GM12878 (cell line): ENCODE measurements around the gene SSH3. TPM values are rescaled to one million over a fixed set of nuclear protein-coding genes. Genes with fewer than 3 reads are reported as not detected.

Experiments
- ATAC-seq: fragments of 200-7000 bp; cut with Tn5 transposase; 3 replicates; pipeline ENCODE4 v1.9.1; 2020; ENCODE audit warnings: mild to moderate bottlenecking, moderate library complexity
- BruUV-seq: library from RNA; stranded (reverse); fragments of 400-500 nt; replicated peaks from 2 replicates; lab custom pipeline; 2021; lab: Mats Ljungman, UMichigan
- CTCF ChIA-PET: fragments of 300-600 bp; sonication (Branson Sonifier 250); formaldehyde crosslinking; extraction: SDS; loops from one replicate; lab custom pipeline; 2021; ENCODE audit warnings: inconsistent platforms; lab: Yijun Ruan, JAX
- POLR2A ChIA-PET: fragments of 350-600 bp; formaldehyde crosslinking; extraction: SDS; loops from one replicate; lab custom pipeline; 2021; ENCODE audit warnings: inconsistent platforms; lab: Charles Lee
- RAD21 ChIA-PET: fragments of 300-600 bp; sonication (Branson Sonifier 250); formaldehyde crosslinking; loops from one replicate; lab custom pipeline; 2023; ENCODE audit warnings: antibody characterized with exemption; ENCODE audit not compliant: unreplicated experiment; lab: Charles Lee
- SMC1A ChIA-PET: fragments of 300-600 bp; sonication (Branson Sonifier 250); formaldehyde crosslinking; loops from one replicate; lab custom pipeline; 2023; ENCODE audit not compliant: unreplicated experiment, uncharacterized antibody; lab: Charles Lee
- DNase-seq: peaks from one replicate; pipeline ENCODE4 v3.0.0-alpha.2; 2011; ENCODE audit warnings: low read depth, low spot score
- FAIRE-seq: peaks from 3 replicates; lab custom pipeline; 2011; peaks lifted over from hg19 to GRCh38; lab: Jason Lieb, UNC
- H2AFZ ChIP-seq: 2 replicates; pipeline ENCODE4 v1.6.0; 2011; ENCODE audit warnings: low read depth, low read length, control low read depth; ENCODE audit not compliant: control insufficient read depth
- H3K27ac ChIP-seq: 2 replicates; pipeline ENCODE4 v1.5.1; 2011; ENCODE audit warnings: control low read depth; ENCODE audit not compliant: control insufficient read depth, insufficient read depth
- H3K27me3 ChIP-seq, 2 experiments: replicated peaks in 1 of 2; 2 replicates each; pipeline versions ENCODE4 v1.6.0 to v1.6.1; 2011; ENCODE audit warnings: low read length in 1 of 2; ENCODE audit not compliant: control insufficient read depth in 2 of 2, insufficient read depth in 2 of 2
- H3K36me3 ChIP-seq, 2 experiments: 2 replicates each; pipeline ENCODE4 v1.5.1; 2011; ENCODE audit warnings: low read length in 1 of 2; ENCODE audit not compliant: control insufficient read depth in 2 of 2, insufficient read depth in 2 of 2
- H3K4me1 ChIP-seq: 2 replicates; pipeline ENCODE4 v1.6.1; 2011; ENCODE audit warnings: mild to moderate bottlenecking, low read length, moderate library complexity, mixed read lengths; ENCODE audit not compliant: control insufficient read depth, insufficient read depth
- H3K4me2 ChIP-seq: 2 replicates; pipeline ENCODE4 v1.6.0; 2011; ENCODE audit warnings: control low read depth; ENCODE audit not compliant: control insufficient read depth, insufficient read depth
- H3K4me3 ChIP-seq: fragments of 200-600 bp; sonication (generic); 2 replicates; pipeline ENCODE4 v1.5.1; 2016
- H3K79me2 ChIP-seq: 2 replicates; pipeline ENCODE4 v1.6.0; 2011; ENCODE audit warnings: low read length; ENCODE audit not compliant: control insufficient read depth, insufficient read depth
- H3K9ac ChIP-seq: 2 replicates; pipeline ENCODE4 v1.8.0; 2011; ENCODE audit warnings: low read length, control low read depth, mixed read lengths; ENCODE audit not compliant: control insufficient read depth, insufficient read depth
- H3K9me3 ChIP-seq: replicated peaks from 3 replicates; pipeline ENCODE4 v1.5.1; 2011; ENCODE audit warnings: mild to moderate bottlenecking, low read length; ENCODE audit not compliant: control insufficient read depth, insufficient read depth
- H4K20me1 ChIP-seq: 2 replicates; pipeline ENCODE4 v1.6.0; 2011; ENCODE audit not compliant: control insufficient read depth, insufficient read depth
- BCL3 ChIP-seq: IDR thresholded peaks from 2 replicates; pipeline ENCODE4 v1.6.1; 2011; ENCODE audit warnings: borderline replicate concordance, low read depth, mild to moderate bottlenecking, moderate library complexity, low read length; ENCODE audit not compliant: insufficient read depth, poor library complexity, severe bottlenecking
- CBFB ChIP-seq: IDR thresholded peaks from 2 replicates; pipeline ENCODE4 v1.6.1; 2016; ENCODE audit warnings: antibody characterized with exemption, low read depth
- EGR1 ChIP-seq, 2 experiments: IDR thresholded peaks; 1 replicate in 1 of 2; 2 replicates in 1 of 2; pipeline ENCODE4 v1.6.1; 2011 to 2012; ENCODE audit warnings: low read depth in 2 of 2, low read length in 2 of 2, borderline replicate concordance in 1 of 2, mild to moderate bottlenecking in 1 of 2, moderate library complexity in 1 of 2
- ETV6 ChIP-seq, 2 experiments: fragments of 450-650 bp in 1 of 2; IDR thresholded peaks in 1 of 2; conservative IDR thresholded peaks in 1 of 2; 2 replicates each; pipeline ENCODE4 v1.6.1; 2014; ENCODE audit warnings: antibody characterized with exemption in 1 of 2, borderline replicate concordance in 1 of 2, low read depth in 1 of 2, mild to moderate bottlenecking in 1 of 2, moderate library complexity in 1 of 2
- GABPA ChIP-seq: IDR thresholded peaks from 2 replicates; pipeline ENCODE4 v1.6.1; 2014; ENCODE audit warnings: antibody characterized with exemption, low read depth, mild to moderate bottlenecking, inconsistent platforms
- HDGF ChIP-seq: fragments of 450-650 bp; IDR thresholded peaks from 2 replicates; pipeline ENCODE4 v1.6.1; 2016; ENCODE audit warnings: antibody characterized with exemption
- IKZF1 ChIP-seq: fragments of 450-650 bp; conservative IDR thresholded peaks from 2 replicates; pipeline ENCODE4 v1.6.1; 2017; ENCODE audit warnings: antibody characterized with exemption, mild to moderate bottlenecking
- IRF5 ChIP-seq: fragments of 450-650 bp; IDR thresholded peaks from 2 replicates; pipeline ENCODE4 v1.6.1; 2017; ENCODE audit warnings: borderline replicate concordance
- NFIC ChIP-seq: IDR thresholded peaks from 2 replicates; pipeline ENCODE4 v1.6.1; 2012; ENCODE audit warnings: low read depth, mild to moderate bottlenecking, inconsistent platforms, low read length, moderate library complexity
- NR2F1 ChIP-seq: fragments of 450-650 bp; conservative IDR thresholded peaks from 2 replicates; pipeline ENCODE4 v1.6.1; 2017; ENCODE audit warnings: mild to moderate bottlenecking
- RAD51 ChIP-seq: fragments of 450-650 bp; IDR thresholded peaks from 2 replicates; pipeline ENCODE4 v1.6.1; 2016; ENCODE audit warnings: moderate library complexity, mild to moderate bottlenecking, inconsistent platforms
- SREBF1 ChIP-seq: IDR thresholded peaks from 2 replicates; pipeline ENCODE4 v1.6.1; 2012; ENCODE audit warnings: mild to moderate bottlenecking, low read length
- STAT3 ChIP-seq: IDR thresholded peaks from 2 replicates; pipeline ENCODE4 v1.6.1; 2011; ENCODE audit warnings: low read depth, low read length, improper control_type of control experiment
- SUZ12 ChIP-seq: fragments of 200-600 bp; sonication (generic); IDR thresholded peaks from one replicate; pipeline ENCODE4 v1.6.1; 2018; ENCODE audit warnings: antibody characterized with exemption, mild to moderate bottlenecking; ENCODE audit not compliant: unreplicated experiment
- TAF1 ChIP-seq: IDR thresholded peaks from 2 replicates; pipeline ENCODE4 v1.6.1; 2011; ENCODE audit warnings: mild to moderate bottlenecking, low read depth, low read length, borderline replicate concordance
- TCF3 ChIP-seq: IDR thresholded peaks from 2 replicates; pipeline ENCODE4 v1.6.1; 2012; ENCODE audit warnings: low read depth, mild to moderate bottlenecking, low read length, borderline replicate concordance; ENCODE audit not compliant: insufficient read depth
- TCF7 ChIP-seq: IDR thresholded peaks from 2 replicates; pipeline ENCODE4 v1.6.1; 2014; ENCODE audit warnings: antibody characterized with exemption, borderline replicate concordance
- WGBS: methylation state at CpG from one replicate; pipeline ENCODE4 v1.1.6; 2016; ENCODE audit warnings: low lambda C conversion rate; ENCODE audit not compliant: insufficient replicate concordance, insufficient coverage; ENCODE audit errors: missing lambda C conversion rate; 5-methylcytosine and 5-hydroxymethylcytosine counted together
- in situ Hi-C: fragments of 300-500 bp; cut with MboI; formaldehyde crosslinking; loops from 9 replicates; pipeline ENCODE4 v1.14.3; 2018; ENCODE audit warnings: mixed read lengths
- intact Hi-C: fragments of 100-400 bp; cut with micrococcal nuclease; formaldehyde crosslinking; loops from one replicate; pipeline ENCODE4 v1.14.2; 2022; ENCODE audit not compliant: unreplicated experiment
- polyA plus RNA-seq, 11 experiments: library from polyadenylated mRNA; depleted of rRNA in 4 of 11; unstranded in 6 of 11; stranded (reverse) in 5 of 11; fragments of >200 nt; fragmentation: Nextera tagmentation in 4 of 11; fragmentation: Illumina TruSeq in 1 of 11; extraction: Ambion mirVana in 4 of 11; extraction: Trizol in 1 of 11; gene quantifications; 1 replicate in 1 of 11; 2 replicates in 10 of 11; pipeline versions ENCODE4 v1.2.1 to v1.2.3, GENCODE V29; 2011 to 2016; ENCODE audit warnings: inconsistent platforms in 2 of 11, missing spikeins in 2 of 11, low read depth in 1 of 11
- total RNA-seq, 4 experiments: library from RNA; depleted of rRNA in 3 of 4; stranded (reverse); fragments of >200 nt in 3 of 4; fragmentation: Illumina TruSeq in 1 of 4; extraction: Trizol in 1 of 4; gene quantifications; 2 replicates each; pipeline versions ENCODE4 v1.2.1 to v1.2.3, GENCODE V29; 2013 to 2021
- TF ChIP-seq, protein P1 (sequence below): fragments of 450-650 bp; IDR thresholded peaks from 2 replicates; pipeline ENCODE4 v1.6.1; 2018; ENCODE audit warnings: borderline replicate concordance, mild to moderate bottlenecking; ENCODE audit not compliant: partially characterized antibody

SSH3 gene
- total and polyA plus RNA-seq, 10 of the 15 experiments (the other 5 are each of a cell fraction or from before 2014, with no cell fraction given), result 0.05 to 0.83 (median 0.28) TPM; not detected in 3

GRCh38 chr11:67317205-67317887, 14.0 kb downstream of the SSH3 start:
- no peaks in the 10 kb centered on the region for H3K9me3 ChIP-seq
- H3K36me3 ChIP-seq, result no peaks in the 10 kb centered on the region
- ATAC-seq, result peak; percentile 88
- H3K4me1 ChIP-seq, result peaks cover 3% of the 10 kb centered on the region
- FAIRE-seq, result peak; percentile 94
- DNase-seq, result peak; percentile 92
- intact Hi-C loops, result loop anchor here (1.0 to 2.0 kb wide), 5 partner anchors 29 to 236 kb away; no protein-coding TSS in a partner anchor
- under 1% methylated on average over 55 of the region's 55 CpGs for WGBS
- RAD21 ChIA-PET, result interaction anchor here (0.6 to 7.8 kb wide), 30 partner anchors 9 to 956 kb away, joined by 3 to 75 read pairs (median 5); partner anchors contain the start of genes ANKRD13D, GRK2, KDM2A and POLD4
- H3K4me2 ChIP-seq, result peak overlapping the region; percentile 95
- H2AFZ ChIP-seq, result peak overlapping the region; percentile 92
- CTCF ChIA-PET, result interaction anchor here (0.6 to 12.1 kb wide), 42 partner anchors 9 to 465 kb away, joined by 3 to 151 read pairs (median 4); partner anchors contain the start of genes ANKRD13D, GRK2, POLD4 and PPP1CA
- no peaks in the 10 kb centered on the region for H3K27me3 ChIP-seq
- H3K27ac ChIP-seq, result peak overlapping the region; percentile 85
- H4K20me1 ChIP-seq, result no peaks in the 10 kb centered on the region
- peak overlapping the region; percentile 80 for H3K4me3 ChIP-seq
- POLR2A ChIA-PET, result interaction anchor here (0.5 to 2.6 kb wide), 11 partner anchors 25 to 204 kb away, joined by 3 to 25 read pairs (median 4); partner anchors contain the start of genes ANKRD13D, GRK2 and POLD4
- in situ Hi-C loops, result loop anchor here (5.0 kb wide), 1 partner anchor 55 kb away; no protein-coding TSS in a partner anchor
- peak overlapping the region; percentile 83 for H3K9ac ChIP-seq
- SMC1A ChIA-PET, result interaction anchor here (0.7 to 7.6 kb wide), 28 partner anchors 9 to 266 kb away, joined by 3 to 82 read pairs (median 5); partner anchors contain the start of genes CLCF1, GRK2 and POLD4
- no peaks in the 10 kb centered on the region for H3K79me2 ChIP-seq
- BruUV-seq, result TSS peak; percentile 84
- TF ChIP-seq TAF1 (0 out of 2 replicates have a peak, but pooled peaks have one; percentile 28), ETV6 (conservative IDR thresholded peaks at IDR 0.05 in 1 of 2, IDR thresholded peaks at IDR 0.05 in 1 of 2; ENCODE audit: borderline replicate concordance in 1 of 2, low read depth in 1 of 2) (no peak), HDGF (peak; percentile 69), RAD51 (no peak), SREBF1 (no peak; the same call in 1 of the 2 replicates), NFIC (no peak), NR2F1 (peak; percentile 77), CBFB (peak; percentile 97), EGR1 (IDR thresholded peaks at IDR 0.05; ENCODE audit: borderline replicate concordance in 1 of 2, low read depth in 2 of 2, low read length in 2 of 2) (no peak), TCF3 (peak; percentile 91), TCF7 (no peak), BCL3 (no peak), IKZF1 (peak; percentile 96), STAT3 (no peak), SUZ12 (no peak), IRF5 (peak; percentile 67), GABPA (no peak)
- TF ChIP-seq, protein P1, sequence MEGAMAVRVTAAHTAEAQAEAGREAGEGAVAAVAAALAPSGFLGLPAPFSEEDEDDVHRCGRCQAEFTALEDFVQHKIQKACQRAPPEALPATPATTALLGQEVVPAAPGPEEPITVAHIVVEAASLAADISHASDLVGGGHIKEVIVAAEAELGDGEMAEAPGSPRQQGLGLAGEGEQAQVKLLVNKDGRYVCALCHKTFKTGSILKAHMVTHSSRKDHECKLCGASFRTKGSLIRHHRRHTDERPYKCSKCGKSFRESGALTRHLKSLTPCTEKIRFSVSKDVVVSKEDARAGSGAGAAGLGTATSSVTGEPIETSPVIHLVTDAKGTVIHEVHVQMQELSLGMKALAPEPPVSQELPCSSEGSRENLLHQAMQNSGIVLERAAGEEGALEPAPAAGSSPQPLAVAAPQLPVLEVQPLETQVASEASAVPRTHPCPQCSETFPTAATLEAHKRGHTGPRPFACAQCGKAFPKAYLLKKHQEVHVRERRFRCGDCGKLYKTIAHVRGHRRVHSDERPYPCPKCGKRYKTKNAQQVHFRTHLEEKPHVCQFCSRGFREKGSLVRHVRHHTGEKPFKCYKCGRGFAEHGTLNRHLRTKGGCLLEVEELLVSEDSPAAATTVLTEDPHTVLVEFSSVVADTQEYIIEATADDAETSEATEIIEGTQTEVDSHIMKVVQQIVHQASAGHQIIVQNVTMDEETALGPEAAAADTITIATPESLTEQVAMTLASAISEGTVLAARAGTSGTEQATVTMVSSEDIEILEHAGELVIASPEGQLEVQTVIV, result no peak
